PFSK-1 (cell line): ENCODE measurements around the gene TTN.

Source experiments
- FOXP2 ChIP-seq: optimal IDR thresholded peaks from 2 replicates; pipeline ENCODE3; 2011; ENCODE audit warnings: borderline replicate concordance, control low read depth, inconsistent platforms; ENCODE audit not compliant: insufficient read depth; ENCODE audit errors: extremely low read length, extremely low read depth
- POLR2AphosphoS5 ChIP-seq: IDR thresholded peaks from 2 replicates; pipeline ENCODE4 v1.6.1; 2012; ENCODE audit warnings: low read depth, mild to moderate bottlenecking, control low read depth, low read length, moderate library complexity
- REST ChIP-seq, 2 experiments: IDR thresholded peaks; 2 replicates each; pipeline versions ENCODE4 v1.6.1 to v1.8.0; 2011 to 2012; ENCODE audit warnings: low read depth in 2 of 2, low read length in 2 of 2, control low read depth in 1 of 2, inconsistent platforms in 1 of 2, mild to moderate bottlenecking in 1 of 2, moderate library complexity in 1 of 2; ENCODE audit not compliant: insufficient read depth in 1 of 2
- SIN3A ChIP-seq: IDR thresholded peaks from 2 replicates; pipeline ENCODE4 v1.6.1; 2012; ENCODE audit warnings: mild to moderate bottlenecking, low read length, moderate library complexity, borderline replicate concordance; ENCODE audit not compliant: insufficient read depth
- TAF1 ChIP-seq: IDR thresholded peaks from 2 replicates; pipeline ENCODE4 v1.6.1; 2012; ENCODE audit warnings: low read length, control low read depth, borderline replicate concordance; ENCODE audit not compliant: insufficient read depth

The TTN gene

DNA sequence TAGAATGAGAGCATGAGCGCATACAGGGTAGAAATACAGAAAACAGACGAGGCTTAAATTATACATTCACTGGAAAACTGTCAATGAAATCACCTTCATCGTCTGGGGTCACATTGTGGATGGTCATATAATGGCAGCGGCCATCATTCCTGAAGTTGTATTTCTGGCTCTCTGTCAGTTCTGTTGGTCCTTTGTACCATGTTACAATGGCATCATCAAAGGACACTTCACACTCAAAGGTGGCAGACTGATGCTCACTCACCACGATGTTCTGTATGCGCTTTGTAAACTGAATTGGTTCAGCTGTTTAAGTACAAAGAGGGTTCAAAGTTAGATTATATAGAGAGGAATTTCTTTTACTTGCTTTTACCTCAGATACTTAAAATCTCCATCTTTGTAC is 104.9 kb downstream of the TTN start:
- TF ChIP-seq POLR2AphosphoS5 (no peak), SIN3A (no peak), TAF1 (no peak), REST (IDR thresholded peaks at IDR 0.05; ENCODE audit: insufficient read depth in 1 of 2, low read depth in 2 of 2, low read length in 2 of 2) (no peak), FOXP2 (no peak)

GRCh38 chr2:178700922-178701342 is 106.3 kb downstream of the TTN start:
- TF ChIP-seq FOXP2 (no peak), TAF1 (no peak), SIN3A (no peak), POLR2AphosphoS5 (no peak), REST (IDR thresholded peaks at IDR 0.05; ENCODE audit: insufficient read depth in 1 of 2, low read depth in 2 of 2, low read length in 2 of 2) (no peak)

GRCh38 chr2:178700136-178700535 is 107.1 kb downstream of the TTN start:
- no peak for TF ChIP-seq SIN3A
- TF ChIP-seq TAF1: no peak
- TF ChIP-seq REST (IDR thresholded peaks at IDR 0.05; ENCODE audit: insufficient read depth in 1 of 2, low read depth in 2 of 2, low read length in 2 of 2): no peak
- no peak for TF ChIP-seq POLR2AphosphoS5
- TF ChIP-seq FOXP2: no peak

GRCh38 chr2:178692845-178693244 is 114.4 kb downstream of the TTN start:
- TF ChIP-seq TAF1 (no peak), FOXP2 (no peak)

DNA sequence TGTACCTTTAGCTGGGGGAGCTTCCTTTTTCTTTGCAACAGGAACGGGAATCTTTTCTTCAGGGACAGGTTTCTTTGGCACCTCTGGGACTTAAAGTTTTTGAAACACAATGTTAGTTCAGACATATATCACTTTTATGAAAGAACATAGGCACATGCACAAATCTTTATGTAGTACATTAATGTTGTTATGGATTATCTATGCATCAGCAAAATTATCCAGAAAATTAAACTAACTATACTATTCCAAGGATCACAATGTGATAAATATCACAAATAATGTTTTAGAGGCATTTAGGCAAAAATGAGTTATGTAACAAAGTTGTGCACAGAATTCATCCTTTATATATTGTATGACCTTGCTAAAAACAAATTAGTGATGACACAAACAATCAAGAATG is 117.4 kb downstream of the TTN start:
- TF ChIP-seq FOXP2 (no peak), POLR2AphosphoS5 (no peak), REST (IDR thresholded peaks at IDR 0.05; ENCODE audit: insufficient read depth in 1 of 2, low read depth in 2 of 2, low read length in 2 of 2) (no peak), SIN3A (no peak), TAF1 (no peak)

DNA sequence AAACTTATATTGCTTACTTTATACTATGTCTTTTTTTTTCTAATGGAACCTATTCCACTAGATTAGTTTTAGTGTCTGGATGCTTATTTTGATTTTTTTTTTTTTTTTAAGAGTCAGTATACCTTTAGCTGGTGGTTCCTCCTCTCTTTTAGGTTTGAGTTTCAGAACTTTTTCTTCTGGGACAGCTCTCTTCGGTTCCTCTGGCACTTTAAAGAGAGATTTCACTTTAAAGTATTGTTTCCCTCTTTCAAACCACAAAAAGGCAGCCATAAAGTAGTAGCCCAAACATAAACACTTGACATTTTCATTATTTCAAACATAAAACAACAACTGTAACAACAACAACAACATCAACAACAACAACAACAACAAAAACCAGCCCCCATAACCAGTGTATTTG is 123.3 kb downstream of the TTN start:
- TF ChIP-seq FOXP2 (no peak), REST (IDR thresholded peaks at IDR 0.05; ENCODE audit: insufficient read depth in 1 of 2, low read depth in 2 of 2, low read length in 2 of 2) (no peak), POLR2AphosphoS5 (no peak), SIN3A (no peak), TAF1 (no peak)
